Stimulated activated CD8-positive, alpha-beta memory T cell treated with anti-CD3 and anti-CD28 coated beads, Interleukin-15, amount 100 ng/mL, for 24 hours (primary cell): ENCODE data around the gene MICAL2.

Source experiments
- DNase-seq: peaks from one replicate; pipeline ENCODE4 v3.0.0-alpha.2; 2020; ENCODE audit warnings: low read depth

MICAL2 gene

GRCh38 chr11:12099132-12099873 lies 11.1 kb upstream of the MICAL2 start:
- no peak for DNase-seq

GRCh38 chr11:12100429-12100828 lies 10.0 kb upstream of the MICAL2 start:
- no peak for DNase-seq

GRCh38 chr11:12100841-12101242 lies 9.5 kb upstream of the MICAL2 start:
- DNase-seq = no peak

GRCh38 chr11:12101318-12101717 lies 9.1 kb upstream of the MICAL2 start:
- no peak for DNase-seq

- no peak for DNase-seq
Observed at GRCh38 chr11:12102588-12103410, 7.6 kb upstream of the MICAL2 start.

GRCh38 chr11:12103411-12104225 lies 6.8 kb upstream of the MICAL2 start:
- no peak for DNase-seq

- DNase-seq = no peak
Observed at GRCh38 chr11:12105471-12105870, 4.9 kb upstream of the MICAL2 start.

GRCh38 chr11:12106101-12106500 lies 4.3 kb upstream of the MICAL2 start:
- no peak for DNase-seq

GRCh38 chr11:12106501-12106900 lies 3.9 kb upstream of the MICAL2 start:
- DNase-seq = no peak

- no peak for DNase-seq
Observed at GRCh38 chr11:12108875-12109453, 1.4 kb upstream of the MICAL2 start.

- DNase-seq = no peak
Observed at GRCh38 chr11:12109591-12110196, 696 bp upstream of the MICAL2 start.

GRCh38 chr11:12110714-12111548 lies 541 bp downstream of the MICAL2 start:
- DNase-seq = no peak

GRCh38 chr11:12111549-12112520 lies 1.4 kb downstream of the MICAL2 start:
- no peak for DNase-seq

- no peak for DNase-seq
Observed at GRCh38 chr11:12112750-12113149, 2.4 kb downstream of the MICAL2 start.

- DNase-seq = no peak
Observed at GRCh38 chr11:12113294-12113693, 2.9 kb downstream of the MICAL2 start.

GRCh38 chr11:12114193-12115033 lies 4.0 kb downstream of the MICAL2 start:
- DNase-seq = no peak

GRCh38 chr11:12116425-12117032 lies 6.1 kb downstream of the MICAL2 start:
- no peak for DNase-seq

- DNase-seq = no peak
Observed at GRCh38 chr11:12117200-12117599, 6.8 kb downstream of the MICAL2 start.
